Gastrocnemius medialis (tissue), 4 donors: ENCODE measurements around the gene C7orf57. TPM values are rescaled to one million over a fixed set of nuclear protein-coding genes. Genes with fewer than 3 reads are reported as not detected.

Source experiments
- ATAC-seq, 2 donors: fragments of 150-250 bp; one replicate each; pipeline ENCODE4 v1.9.1; 2016
- DNase-seq, 2 donors: peaks; one replicate each; pipeline ENCODE4 v3.0.0-alpha.2; 2019
- H3K27ac ChIP-seq, 4 donors: fragments of 200-600 bp; sonication (generic); 1 replicate in 1 of 4; 2 replicates in 3 of 4; pipeline ENCODE4 v1.5.1; 2016 to 2018; ENCODE audit warnings: mild to moderate bottlenecking in 2 of 4, moderate library complexity in 1 of 4
- H3K27me3 ChIP-seq, 3 donors: fragments of 200-600 bp; sonication (generic) in 2 of 3; 1 replicate in 1 of 3; 2 replicates in 2 of 3; pipeline versions ENCODE4 v1.5.1 to v1.6.0; 2016 to 2019; ENCODE audit warnings: mild to moderate bottlenecking in 1 of 3, moderate library complexity in 1 of 3
- H3K36me3 ChIP-seq, 2 donors: fragments of 200-600 bp; sonication (generic) in 1 of 2; one replicate each; pipeline ENCODE4 v1.5.1; 2017 to 2018
- H3K4me1 ChIP-seq, 2 donors: fragments of 200-600 bp; sonication (generic) in 1 of 2; one replicate each; pipeline ENCODE4 v1.5.1; 2016 to 2017; ENCODE audit warnings: mild to moderate bottlenecking in 2 of 2
- H3K4me3 ChIP-seq, 4 donors: fragments of 200-600 bp; sonication (generic) in 3 of 4; 1 replicate in 1 of 4; 2 replicates in 3 of 4; pipeline ENCODE4 v1.5.1; 2016 to 2019; ENCODE audit warnings: mild to moderate bottlenecking in 2 of 4
- H3K9me3 ChIP-seq, 3 donors: fragments of 200-600 bp; sonication (generic) in 2 of 3; 1 replicate in 1 of 3; 2 replicates in 2 of 3; pipeline ENCODE4 v1.5.1; 2016 to 2019
- POLR2A ChIP-seq, 2 donors: fragments of 450-650 bp; IDR thresholded peaks; one replicate each; pipeline ENCODE4 v1.6.1; 2017; ENCODE audit warnings: antibody characterized with exemption in 2 of 2, mild to moderate bottlenecking in 2 of 2, moderate library complexity in 2 of 2
- in situ Hi-C, 4 donors: fragments of 200-750 bp; cut with MboI; loops; one replicate each; pipeline versions ENCODE4 v1.15.0 to v1.8.0; 2017; ENCODE audit warnings: low sequenced_read_pairs in 4 of 4
- intact Hi-C: fragments of 100-400 bp; cut with DNase I; formaldehyde crosslinking; loops from one replicate; pipeline ENCODE4 v1.15.1; 2023; ENCODE audit warnings: low total_unique reads
- total RNA-seq, 4 donors: library from RNA; depleted of rRNA; stranded (reverse); fragments of >200 nt; gene quantifications; one replicate each; pipeline versions ENCODE4 v1.1.0 to v1.2.3, GENCODE V29; 2016
- TF ChIP-seq, protein P1 (sequence below), 5 experiments: fragments of 450-650 bp in 3 of 5; fragments of 200-600 bp in 2 of 5; sonication (generic) in 2 of 5; IDR thresholded peaks in 4 of 5; conservative IDR thresholded peaks in 1 of 5; 1 replicate in 4 of 5; 2 replicates in 1 of 5; pipeline ENCODE4 v1.5.1; 2016 to 2019; ENCODE audit warnings: antibody characterized with exemption in 5 of 5, mild to moderate bottlenecking in 3 of 5, moderate library complexity in 3 of 5

C7orf57 gene
- total RNA-seq, 4 donors from 2014 or later = not detected

GRCh38 chr7:48042636-48043035 is 7.3 kb downstream of the C7orf57 start:
- Histone ChIP-seq H3K27ac (no peak overlapping the region), H3K4me1 (no peaks in the 10 kb centered on the region), H3K9me3 (no peaks in the 10 kb centered on the region), H3K36me3 (no peaks in the 10 kb centered on the region), H3K27me3 (no peaks in the 10 kb centered on the region), H3K4me3 (no peak overlapping the region)
- TF ChIP-seq POLR2A (IDR thresholded peaks at IDR 0.05) = no peak
- intact Hi-C loops = no loop called here
- DNase-seq (no peak), ATAC-seq (no peak)
- in situ Hi-C loops = no loop called here

DNA sequence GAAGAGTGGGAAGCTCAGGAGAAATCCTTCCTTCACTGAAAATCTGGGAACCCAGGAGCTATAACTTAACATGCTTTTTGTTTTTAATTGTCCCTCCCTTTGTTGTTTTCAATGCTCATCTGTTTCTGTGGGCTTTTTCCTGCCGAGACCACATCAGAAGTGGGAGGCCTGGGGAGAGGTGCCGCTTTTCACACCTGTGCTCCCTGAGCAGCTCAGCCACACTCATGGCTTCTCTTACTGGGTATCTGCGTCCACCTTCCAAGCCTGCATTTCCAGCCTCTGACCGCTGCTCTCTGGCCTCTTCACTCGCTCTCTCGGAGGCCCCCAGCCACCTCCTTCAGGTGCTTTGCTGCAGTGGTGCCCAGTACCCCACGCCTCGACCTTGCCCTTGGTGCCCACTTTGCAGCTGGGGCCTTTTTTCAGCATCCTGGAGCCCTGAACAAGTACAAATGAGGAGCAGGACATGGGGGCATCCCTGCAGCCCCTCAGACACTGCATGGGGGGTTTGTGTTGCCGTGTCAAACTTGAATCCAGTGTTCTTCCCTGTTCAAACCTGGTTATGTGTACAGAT is 9.9 kb downstream of the C7orf57 start:
- Histone ChIP-seq H3K4me3 (no peak overlapping the region), H3K36me3 (no peaks in the 10 kb centered on the region), H3K27ac (no peak overlapping the region), H3K9me3 (no peaks in the 10 kb centered on the region), H3K27me3 (no peaks in the 10 kb centered on the region), H3K4me1 (no peaks in the 10 kb centered on the region)
- TF ChIP-seq, protein P1, sequence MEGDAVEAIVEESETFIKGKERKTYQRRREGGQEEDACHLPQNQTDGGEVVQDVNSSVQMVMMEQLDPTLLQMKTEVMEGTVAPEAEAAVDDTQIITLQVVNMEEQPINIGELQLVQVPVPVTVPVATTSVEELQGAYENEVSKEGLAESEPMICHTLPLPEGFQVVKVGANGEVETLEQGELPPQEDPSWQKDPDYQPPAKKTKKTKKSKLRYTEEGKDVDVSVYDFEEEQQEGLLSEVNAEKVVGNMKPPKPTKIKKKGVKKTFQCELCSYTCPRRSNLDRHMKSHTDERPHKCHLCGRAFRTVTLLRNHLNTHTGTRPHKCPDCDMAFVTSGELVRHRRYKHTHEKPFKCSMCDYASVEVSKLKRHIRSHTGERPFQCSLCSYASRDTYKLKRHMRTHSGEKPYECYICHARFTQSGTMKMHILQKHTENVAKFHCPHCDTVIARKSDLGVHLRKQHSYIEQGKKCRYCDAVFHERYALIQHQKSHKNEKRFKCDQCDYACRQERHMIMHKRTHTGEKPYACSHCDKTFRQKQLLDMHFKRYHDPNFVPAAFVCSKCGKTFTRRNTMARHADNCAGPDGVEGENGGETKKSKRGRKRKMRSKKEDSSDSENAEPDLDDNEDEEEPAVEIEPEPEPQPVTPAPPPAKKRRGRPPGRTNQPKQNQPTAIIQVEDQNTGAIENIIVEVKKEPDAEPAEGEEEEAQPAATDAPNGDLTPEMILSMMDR (IDR thresholded peaks at IDR 0.05 in 4 of 5, conservative IDR thresholded peaks at IDR 0.05 in 1 of 5) = no peak
- no peak for TF ChIP-seq POLR2A (IDR thresholded peaks at IDR 0.05)
- ATAC-seq = no peak
- in situ Hi-C loops (no loop called here), intact Hi-C loops (no loop called here)
- DNase-seq = no peak

- H3K36me3 ChIP-seq = no peaks in the 10 kb centered on the region
- TF ChIP-seq, protein P1 (IDR thresholded peaks at IDR 0.05 in 4 of 5, conservative IDR thresholded peaks at IDR 0.05 in 1 of 5) = no peak
- TF ChIP-seq POLR2A (IDR thresholded peaks at IDR 0.05) = no peak
- in situ Hi-C loops (no loop called here), intact Hi-C loops (no loop called here)
- no peaks in the 10 kb centered on the region for H3K27me3 ChIP-seq
- H3K4me1 ChIP-seq = no peaks in the 10 kb centered on the region
- no peak overlapping the region for H3K4me3 ChIP-seq
- DNase-seq (no peak), ATAC-seq (no peak)
- no peaks in the 10 kb centered on the region for H3K9me3 ChIP-seq
- no peak overlapping the region for H3K27ac ChIP-seq
Measured at GRCh38 chr7:48046458-48046857, 11.1 kb downstream of the C7orf57 start.

DNA sequence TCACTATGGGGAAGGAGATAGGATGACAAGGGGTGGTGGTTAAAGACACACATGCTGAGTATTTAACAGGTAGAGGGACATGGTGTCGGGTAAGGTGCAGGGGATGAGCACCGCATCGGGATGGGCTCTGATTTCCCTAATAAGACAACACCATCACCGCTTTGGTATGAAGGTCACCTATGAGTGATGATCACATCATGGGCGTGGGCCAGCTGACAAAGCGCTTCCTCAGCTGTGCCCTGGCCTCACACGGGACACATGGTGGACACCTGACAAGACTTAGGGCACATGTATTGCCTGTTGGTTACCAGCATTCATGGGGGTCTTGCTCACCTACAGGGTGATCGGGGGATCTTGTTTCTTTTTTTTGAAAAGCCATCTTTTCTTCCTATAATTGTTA is 12.8 kb downstream of the C7orf57 start:
- in situ Hi-C loops = no loop called here
- no peak for ATAC-seq
- H3K27ac ChIP-seq = no peak overlapping the region
- no peaks in the 10 kb centered on the region for H3K9me3 ChIP-seq
- H3K4me1 ChIP-seq = no peaks in the 10 kb centered on the region
- no peaks in the 10 kb centered on the region for H3K27me3 ChIP-seq
- intact Hi-C loops = no loop called here
- TF ChIP-seq, protein P1 (IDR thresholded peaks at IDR 0.05 in 4 of 5, conservative IDR thresholded peaks at IDR 0.05 in 1 of 5) = no peak
- TF ChIP-seq POLR2A (IDR thresholded peaks at IDR 0.05) = no peak
- no peak for DNase-seq
- no peaks in the 10 kb centered on the region for H3K36me3 ChIP-seq
- no peak overlapping the region for H3K4me3 ChIP-seq

- intact Hi-C loops = no loop called here
- ATAC-seq = no peak
Measured at GRCh38 chr7:48049850-48050249, 14.5 kb downstream of the C7orf57 start.

More at GRCh38 chr7:48049850-48050249, 14.5 kb downstream of the C7orf57 start:
- H3K27ac ChIP-seq = no peak overlapping the region
- H3K4me1 ChIP-seq = no peaks in the 10 kb centered on the region
- H3K27me3 ChIP-seq = no peaks in the 10 kb centered on the region
- DNase-seq = no peak
- no peaks in the 10 kb centered on the region for H3K9me3 ChIP-seq
- TF ChIP-seq, protein P1 (IDR thresholded peaks at IDR 0.05 in 4 of 5, conservative IDR thresholded peaks at IDR 0.05 in 1 of 5) = no peak
- no peak for TF ChIP-seq POLR2A (IDR thresholded peaks at IDR 0.05)
- H3K36me3 ChIP-seq = no peaks in the 10 kb centered on the region
- no peak overlapping the region for H3K4me3 ChIP-seq
- in situ Hi-C loops = no loop called here
